ENCODE measurements around the gene EME2.

- TF ChIP-seq POLR2A (IDR thresholded peaks at IDR 0.05) = no peak
- TF ChIP-seq CTCF (IDR thresholded peaks at IDR 0.05) = no peak
- TF ChIP-seq POLR2AphosphoS5 (IDR thresholded peaks at IDR 0.05) = no peak
- no peak for TF ChIP-seq EP300 (IDR thresholded peaks at IDR 0.05)
Observed at GRCh38 chr16:1754204-1754603, 18.4 kb upstream of the EME2 start.

All from upper lobe of left lung (tissue), 4 donors.